Activated naive CD4-positive, alpha-beta T cell treated with anti-CD3 and anti-CD28 coated beads, Interleukin-2, amount 10 ng/mL, durations not matched to agents 7 days and 5 days (primary cell): Measurements from ENCODE around the gene CRYGA.

Experiments
- CTCF ChIA-PET: fragments of 350-600 bp; sonication (Branson Sonifier 250); formaldehyde crosslinking; loops from one replicate; lab custom pipeline; 2021; ENCODE audit warnings: antibody characterized with exemption; lab: Charles Lee
- DNase-seq: peaks from one replicate; pipeline ENCODE4 v3.0.0-alpha.2; 2020
- H3K27ac Mint-ChIP-seq: one replicate; pipeline ENCODE4 v1.8.0; 2021; ENCODE audit warnings: mild to moderate bottlenecking, moderate library complexity, mixed read lengths
- H3K27me3 Mint-ChIP-seq: one replicate; pipeline ENCODE4 v1.8.0; 2021; ENCODE audit warnings: mild to moderate bottlenecking, mixed read lengths
- H3K36me3 Mint-ChIP-seq: one replicate; pipeline ENCODE4 v1.8.0; 2021; ENCODE audit warnings: mixed read lengths
- H3K4me1 Mint-ChIP-seq: one replicate; pipeline ENCODE4 v1.8.0; 2021; ENCODE audit warnings: mixed read lengths
- H3K4me3 Mint-ChIP-seq: one replicate; pipeline ENCODE4 v1.8.0; 2021; ENCODE audit warnings: mild to moderate bottlenecking, moderate library complexity, mixed read lengths
- H3K9me3 Mint-ChIP-seq: one replicate; pipeline ENCODE4 v1.8.0; 2021; ENCODE audit warnings: mixed read lengths

CRYGA gene

GRCh38 chr2:208183526-208183925 lies 20.1 kb upstream of the CRYGA start:
- no peak for DNase-seq
- no peaks in the 10 kb centered on the region for H3K4me1 Mint-ChIP-seq
- H3K27ac Mint-ChIP-seq, result no peak overlapping the region
- no peak overlapping the region for H3K4me3 Mint-ChIP-seq
- H3K27me3 Mint-ChIP-seq, result peaks cover 7% of the 10 kb centered on the region
- no peaks in the 10 kb centered on the region for H3K36me3 Mint-ChIP-seq
- CTCF ChIA-PET, result interaction anchor here (0.5 to 1.4 kb wide), 2 partner anchors 8 to 1527 kb away, joined by 3 to 5 read pairs; no protein-coding TSS in a partner anchor
- no peaks in the 10 kb centered on the region for H3K9me3 Mint-ChIP-seq

DNA sequence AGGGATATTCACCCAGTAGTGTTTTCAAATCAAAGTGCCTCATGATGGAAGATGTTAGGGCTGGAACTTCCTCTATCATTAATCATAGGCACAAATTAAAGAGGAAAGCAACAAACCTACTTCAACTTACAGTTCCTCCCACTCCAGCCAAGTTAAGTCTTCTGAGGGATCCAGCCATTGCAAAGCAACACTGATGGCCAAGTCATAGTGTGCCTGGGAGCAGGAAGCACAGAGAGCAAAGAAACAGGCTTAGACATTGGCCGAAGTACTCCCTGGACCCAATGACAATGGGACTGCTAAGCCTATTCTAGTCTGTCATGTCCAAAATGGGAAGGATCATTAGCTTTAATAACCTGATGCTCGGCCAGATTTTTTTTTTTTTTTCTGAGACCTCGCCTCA lies 19.4 kb upstream of the CRYGA start:
- no peak overlapping the region for H3K4me3 Mint-ChIP-seq
- no peak overlapping the region for H3K27ac Mint-ChIP-seq
- no peak for DNase-seq
- no peaks in the 10 kb centered on the region for H3K36me3 Mint-ChIP-seq
- H3K27me3 Mint-ChIP-seq, result peaks cover 7% of the 10 kb centered on the region
- H3K9me3 Mint-ChIP-seq, result no peaks in the 10 kb centered on the region
- no peaks in the 10 kb centered on the region for H3K4me1 Mint-ChIP-seq
- CTCF ChIA-PET, result no interaction called here

- Mint-ChIP-seq H3K36me3 (no peaks in the 10 kb centered on the region), H3K27me3 (peaks cover 13% of the 10 kb centered on the region), H3K27ac (no peak overlapping the region), H3K9me3 (no peaks in the 10 kb centered on the region), H3K4me1 (no peaks in the 10 kb centered on the region), H3K4me3 (no peak overlapping the region)
- no peak for DNase-seq
- CTCF ChIA-PET, result no interaction called here
Measured at GRCh38 chr2:208179028-208179609, 15.7 kb upstream of the CRYGA start.

- Mint-ChIP-seq H3K36me3 (no peaks in the 10 kb centered on the region), H3K27me3 (peaks cover 14% of the 10 kb centered on the region), H3K9me3 (no peaks in the 10 kb centered on the region), H3K27ac (no peak overlapping the region), H3K4me1 (no peaks in the 10 kb centered on the region), H3K4me3 (no peak overlapping the region)
- no peak for DNase-seq
- CTCF ChIA-PET, result interaction anchor here (0.7 to 3.7 kb wide), 26 partner anchors 8 to 796 kb away, joined by 3 to 26 read pairs (median 4); partner anchors contain the start of genes C2orf80, CRYGA and IDH1
Measured at GRCh38 chr2:208175840-208176153, 12.4 kb upstream of the CRYGA start.

- no peaks in the 10 kb centered on the region for H3K9me3 Mint-ChIP-seq
- H3K4me1 Mint-ChIP-seq, result no peaks in the 10 kb centered on the region
- CTCF ChIA-PET, result interaction anchor here (0.6 to 3.7 kb wide), 30 partner anchors 9 to 797 kb away, joined by 3 to 26 read pairs (median 4); partner anchors contain the start of genes C2orf80, CRYGA and IDH1
- DNase-seq, result peak; percentile 70
- no peak overlapping the region for H3K27ac Mint-ChIP-seq
- H3K36me3 Mint-ChIP-seq, result no peaks in the 10 kb centered on the region
- no peak overlapping the region for H3K4me3 Mint-ChIP-seq
- H3K27me3 Mint-ChIP-seq, result peaks cover 15% of the 10 kb centered on the region
Measured at GRCh38 chr2:208175069-208175839, 11.9 kb upstream of the CRYGA start.

DNA sequence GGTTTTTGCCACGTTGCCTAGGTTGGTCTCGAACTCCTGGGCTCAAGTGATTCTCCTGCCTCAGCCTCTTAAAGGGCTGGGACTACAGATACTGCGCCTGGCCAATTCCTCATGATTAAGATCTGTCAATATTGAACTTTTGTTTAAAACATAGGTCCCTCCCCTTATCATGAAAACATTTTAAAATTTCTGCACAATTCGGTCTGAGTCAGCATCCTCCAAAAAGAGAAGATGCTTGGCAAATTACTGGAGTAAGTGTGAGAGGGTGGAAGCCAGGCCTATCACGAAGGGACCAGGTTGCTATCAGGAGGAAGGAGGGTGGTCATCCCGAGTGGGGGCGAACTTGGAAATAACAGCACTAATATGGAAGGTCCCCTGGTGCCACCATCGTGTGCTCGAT lies 10.8 kb upstream of the CRYGA start:
- no peaks in the 10 kb centered on the region for H3K36me3 Mint-ChIP-seq
- CTCF ChIA-PET, result interaction anchor here (0.7 to 3.7 kb wide), 7 partner anchors 11 to 173 kb away, joined by 3 to 26 read pairs (median 5); partner anchors contain the start of genes CRYGA and IDH1
- H3K27me3 Mint-ChIP-seq, result peaks cover 19% of the 10 kb centered on the region
- H3K4me1 Mint-ChIP-seq, result no peaks in the 10 kb centered on the region
- no peaks in the 10 kb centered on the region for H3K9me3 Mint-ChIP-seq
- H3K27ac Mint-ChIP-seq, result no peak overlapping the region
- no peak overlapping the region for H3K4me3 Mint-ChIP-seq
- DNase-seq, result no peak

GRCh38 chr2:208172125-208172524 lies 8.7 kb upstream of the CRYGA start:
- Mint-ChIP-seq H3K27ac (no peak overlapping the region), H3K4me3 (no peak overlapping the region), H3K36me3 (no peaks in the 10 kb centered on the region), H3K4me1 (no peaks in the 10 kb centered on the region), H3K9me3 (no peaks in the 10 kb centered on the region), H3K27me3 (peaks cover 19% of the 10 kb centered on the region)
- no peak for DNase-seq
- CTCF ChIA-PET, result interaction anchor here (1.2 kb wide), 1 partner anchor 10 kb away, joined by 4 read pairs; no protein-coding TSS in a partner anchor

GRCh38 chr2:208164951-208165755 lies 1.8 kb upstream of the CRYGA start:
- DNase-seq, result no peak
- H3K4me1 Mint-ChIP-seq, result no peaks in the 10 kb centered on the region
- no peaks in the 10 kb centered on the region for H3K9me3 Mint-ChIP-seq
- CTCF ChIA-PET, result interaction anchor here (2.3 kb wide), 1 partner anchor 10 kb away, joined by 13 read pairs; no protein-coding TSS in a partner anchor
- H3K4me3 Mint-ChIP-seq, result no peak overlapping the region
- no peak overlapping the region for H3K27ac Mint-ChIP-seq
- peaks cover 3% of the 10 kb centered on the region for H3K27me3 Mint-ChIP-seq
- no peaks in the 10 kb centered on the region for H3K36me3 Mint-ChIP-seq

GRCh38 chr2:208156439-208156838 lies 7.0 kb downstream of the CRYGA start:
- no peak overlapping the region for H3K27ac Mint-ChIP-seq
- no peaks in the 10 kb centered on the region for H3K4me1 Mint-ChIP-seq
- CTCF ChIA-PET, result no interaction called here
- H3K36me3 Mint-ChIP-seq, result no peaks in the 10 kb centered on the region
- DNase-seq, result no peak
- peaks cover 9% of the 10 kb centered on the region for H3K27me3 Mint-ChIP-seq
- no peaks in the 10 kb centered on the region for H3K9me3 Mint-ChIP-seq
- H3K4me3 Mint-ChIP-seq, result no peak overlapping the region

GRCh38 chr2:208153156-208153555 lies 10.2 kb downstream of the CRYGA start:
- Mint-ChIP-seq H3K27me3 (peaks cover 9% of the 10 kb centered on the region), H3K4me3 (no peak overlapping the region), H3K4me1 (no peaks in the 10 kb centered on the region), H3K9me3 (no peaks in the 10 kb centered on the region), H3K27ac (no peak overlapping the region), H3K36me3 (no peaks in the 10 kb centered on the region)
- CTCF ChIA-PET, result no interaction called here
- DNase-seq, result no peak

DNA sequence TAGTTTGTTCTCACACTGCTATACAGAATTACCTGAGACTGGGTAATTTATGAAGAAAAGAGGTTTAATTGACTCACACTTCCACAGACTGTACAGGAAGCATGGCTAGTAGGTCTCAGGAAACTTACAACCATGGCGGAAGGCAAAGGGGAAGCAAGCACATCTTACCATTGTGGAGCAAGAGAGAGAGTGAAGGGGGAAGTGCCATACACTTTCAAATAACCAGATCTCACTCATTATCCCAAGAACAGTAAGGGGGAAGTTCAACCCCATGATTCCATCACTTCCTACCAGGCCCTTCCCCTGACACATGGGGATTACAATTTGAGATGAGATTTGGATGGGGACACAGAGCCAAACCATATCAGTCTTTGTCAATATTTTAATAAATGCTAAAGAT lies 12.4 kb downstream of the CRYGA start:
- CTCF ChIA-PET, result no interaction called here
- no peak overlapping the region for H3K4me3 Mint-ChIP-seq
- H3K27me3 Mint-ChIP-seq, result peaks cover 9% of the 10 kb centered on the region
- H3K27ac Mint-ChIP-seq, result no peak overlapping the region
- H3K4me1 Mint-ChIP-seq, result no peaks in the 10 kb centered on the region
- H3K9me3 Mint-ChIP-seq, result no peaks in the 10 kb centered on the region
- no peak for DNase-seq
- no peaks in the 10 kb centered on the region for H3K36me3 Mint-ChIP-seq

DNA sequence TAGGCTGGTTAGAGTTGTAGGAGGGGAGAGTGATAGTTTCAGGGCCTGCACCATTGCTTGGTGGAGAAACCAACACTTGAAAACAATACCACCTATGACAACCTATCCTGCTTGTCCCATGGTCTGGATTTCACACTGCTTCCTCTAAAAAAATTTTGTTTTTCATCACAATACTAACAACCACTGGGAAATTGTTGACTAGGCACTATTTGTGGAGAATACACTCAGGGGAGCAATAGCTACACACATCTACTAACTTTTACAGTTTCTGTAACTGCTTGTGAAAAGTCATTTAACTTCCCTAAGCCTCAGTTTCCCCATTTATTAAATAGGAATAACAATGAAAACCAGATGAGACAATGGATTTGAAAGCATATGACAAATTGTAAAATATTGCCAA lies 13.3 kb downstream of the CRYGA start:
- H3K27me3 Mint-ChIP-seq, result peaks cover 6% of the 10 kb centered on the region
- CTCF ChIA-PET, result interaction anchor here (1.0 kb wide), 1 partner anchor 813 kb away, joined by 3 read pairs; no protein-coding TSS in a partner anchor
- H3K4me3 Mint-ChIP-seq, result no peak overlapping the region
- H3K36me3 Mint-ChIP-seq, result no peaks in the 10 kb centered on the region
- no peak overlapping the region for H3K27ac Mint-ChIP-seq
- H3K9me3 Mint-ChIP-seq, result no peaks in the 10 kb centered on the region
- no peak for DNase-seq
- no peaks in the 10 kb centered on the region for H3K4me1 Mint-ChIP-seq

GRCh38 chr2:208148803-208149202 lies 14.6 kb downstream of the CRYGA start:
- H3K27me3 Mint-ChIP-seq, result peaks cover 6% of the 10 kb centered on the region
- H3K27ac Mint-ChIP-seq, result no peak overlapping the region
- H3K4me3 Mint-ChIP-seq, result no peak overlapping the region
- CTCF ChIA-PET, result no interaction called here
- H3K36me3 Mint-ChIP-seq, result no peaks in the 10 kb centered on the region
- no peak for DNase-seq
- H3K9me3 Mint-ChIP-seq, result no peaks in the 10 kb centered on the region
- no peaks in the 10 kb centered on the region for H3K4me1 Mint-ChIP-seq

DNA sequence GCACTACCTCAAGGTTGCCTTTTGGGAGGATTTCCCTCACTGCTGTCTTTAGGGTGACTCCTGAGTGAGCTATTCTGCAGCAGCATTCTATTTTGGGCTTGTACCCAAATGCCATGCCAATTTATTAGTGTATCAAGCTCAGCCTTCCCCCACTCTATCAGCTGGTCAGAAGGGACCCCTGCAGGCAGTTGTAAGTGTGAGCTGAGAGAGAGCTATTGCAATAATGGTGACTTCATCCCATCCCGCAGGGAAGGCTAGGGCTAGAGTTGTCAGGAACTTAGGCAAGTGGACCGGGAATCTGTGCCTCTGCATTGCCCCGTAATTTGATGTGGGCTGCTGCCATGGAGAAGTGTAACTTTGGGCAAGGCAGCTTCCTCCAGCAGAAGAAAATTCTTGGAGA lies 15.6 kb downstream of the CRYGA start:
- CTCF ChIA-PET, result interaction anchor here (1.4 kb wide), 1 partner anchor 28 kb away, joined by 3 read pairs; no protein-coding TSS in a partner anchor
- Mint-ChIP-seq H3K27ac (no peak overlapping the region), H3K27me3 (peaks cover 5% of the 10 kb centered on the region), H3K4me3 (no peak overlapping the region), H3K9me3 (no peaks in the 10 kb centered on the region), H3K4me1 (no peaks in the 10 kb centered on the region), H3K36me3 (no peaks in the 10 kb centered on the region)
- DNase-seq, result no peak
